Upper lobe of left lung (tissue), 6 donors: Measurements from ENCODE around the gene ERCC8. TPM values are rescaled to one million over a fixed set of nuclear protein-coding genes. Genes with fewer than 3 reads are reported as not detected.
"Not testable (repeated sequence)": the region's sequence is repeated elsewhere in the genome, so short reads cannot be mapped to it uniquely, and the experiment has no call there.

Experiments
- ATAC-seq, 2 donors: fragments of 200-7000 bp; cut with Tn5 transposase; one replicate each; pipeline ENCODE4 v1.9.1; 2022; ENCODE audit warnings: mild to moderate bottlenecking in 2 of 2, moderate library complexity in 2 of 2; ENCODE audit not compliant: low FRiP score in 2 of 2
- DNase-seq, 2 donors: peaks; one replicate each; pipeline ENCODE4 v3.0.0-alpha.2; 2019 to 2020
- H3K27ac ChIP-seq, 4 donors: fragments of 200-600 bp; sonication (generic); one replicate each; pipeline ENCODE4 v1.5.1; 2016 to 2019
- H3K27me3 ChIP-seq, 4 donors: fragments of 200-600 bp; sonication (generic); one replicate each; pipeline ENCODE4 v1.5.1; 2017 to 2019
- H3K36me3 ChIP-seq, 4 donors: fragments of 200-600 bp; sonication (generic); one replicate each; pipeline ENCODE4 v1.5.1; 2016 to 2019
- H3K4me1 ChIP-seq, 4 donors: fragments of 200-600 bp; sonication (generic); one replicate each; pipeline ENCODE4 v1.5.1; 2018 to 2019
- H3K4me3 ChIP-seq, 4 donors: fragments of 200-600 bp; sonication (generic); one replicate each; pipeline ENCODE4 v1.5.1; 2017 to 2019; ENCODE audit warnings: mild to moderate bottlenecking in 2 of 4, moderate library complexity in 1 of 4
- H3K9me3 ChIP-seq, 4 donors: fragments of 200-600 bp; sonication (generic); one replicate each; pipeline ENCODE4 v1.5.1; 2018 to 2019
- CTCF ChIP-seq, 6 experiments: fragments of 450-650 bp in 4 of 6; fragments of 200-600 bp in 2 of 6; sonication (generic) in 2 of 6; IDR thresholded peaks; one replicate each; pipeline ENCODE4 v1.5.1; 2016 to 2019; ENCODE audit warnings: antibody characterized with exemption in 6 of 6
- EP300 ChIP-seq, 4 donors: sonication (generic); formaldehyde crosslinking; IDR thresholded peaks; one replicate each; pipeline ENCODE4 v1.5.1; 2017; ENCODE audit warnings: antibody characterized with exemption in 4 of 4, control low read depth in 2 of 4
- POLR2A ChIP-seq, 4 donors: fragments of 450-650 bp; IDR thresholded peaks; one replicate each; pipeline ENCODE4 v1.5.1; 2016 to 2017; ENCODE audit warnings: antibody characterized with exemption in 4 of 4, mild to moderate bottlenecking in 2 of 4
- POLR2AphosphoS5 ChIP-seq, 2 donors: sonication (generic); formaldehyde crosslinking; IDR thresholded peaks; one replicate each; pipeline ENCODE4 v1.5.1; 2017; ENCODE audit warnings: antibody characterized with exemption in 2 of 2
- WGBS, 2 donors: methylation state at CpG; one replicate each; pipeline ENCODE4 v1.1.5; 2017 to 2018; 5-methylcytosine and 5-hydroxymethylcytosine counted together
- total RNA-seq, 6 donors: library from RNA; depleted of rRNA in 4 of 6; stranded (reverse); fragments of >200 nt in 4 of 6; gene quantifications; one replicate each; pipeline versions ENCODE4 v1.1.0 to v1.2.1, GENCODE V29; 2016 to 2021
- donor health status: DM: no; HTN: no; CAD: no; lungs with moderate emphysema.
- donor health status: DM: no; HTN: yes; CAD: no; lungs with severe emphysema.

Gene ERCC8
- total RNA-seq, 6 donors from 2014 or later: 5.8 to 17.2 (median 11.2) TPM

GRCh38 chr5:60989790-60990189, 44.9 kb upstream of the ERCC8 start:
- Histone ChIP-seq H3K27ac (no peak overlapping the region), H3K9me3 (peaks cover 0 to 15% (median 5%) of the 10 kb centered on the region in 4 donors), H3K4me3 (no peak overlapping the region), H3K4me1 (no peaks in the 10 kb centered on the region), H3K27me3 (no peaks in the 10 kb centered on the region), H3K36me3 (no peaks in the 10 kb centered on the region)
- 87 to 93% methylated on average over 4 of the region's 4 CpGs for WGBS, 2 donors
- TF ChIP-seq CTCF (IDR thresholded peaks at IDR 0.05) (no peak), POLR2A (IDR thresholded peaks at IDR 0.05) (no peak), POLR2AphosphoS5 (IDR thresholded peaks at IDR 0.05) (no peak)
- ATAC-seq: no peak
- DNase-seq: no peak

- H3K9me3 ChIP-seq, H3K4me3 ChIP-seq, H3K27ac ChIP-seq, H3K36me3 ChIP-seq, H3K27me3 ChIP-seq, DNase-seq, ATAC-seq, H3K4me1 ChIP-seq: not testable (repeated sequence)
- 93 to 98% methylated on average over 3 of the region's 3 CpGs for WGBS, 2 donors
These were observed 37.3 kb upstream of the ERCC8 start for GRCh38 chr5:60982127-60982526.

GRCh38 chr5:60980511-60980910, 35.6 kb upstream of the ERCC8 start:
- no peak for TF ChIP-seq CTCF (IDR thresholded peaks at IDR 0.05)
- no peak for TF ChIP-seq POLR2AphosphoS5 (IDR thresholded peaks at IDR 0.05)
- no peak for TF ChIP-seq EP300 (IDR thresholded peaks at IDR 0.05)
- no peak for TF ChIP-seq POLR2A (IDR thresholded peaks at IDR 0.05)
- no peak overlapping the region for H3K4me3 ChIP-seq

GRCh38 chr5:60978968-60979367, 34.1 kb upstream of the ERCC8 start:
- H3K9me3 ChIP-seq: peaks cover 0 to 5% (median 0%) of the 10 kb centered on the region in 4 donors
- no peak overlapping the region for H3K4me3 ChIP-seq
- no peaks in the 10 kb centered on the region for H3K4me1 ChIP-seq
- no peaks in the 10 kb centered on the region for H3K27me3 ChIP-seq
- WGBS, 2 donors: 67 to 69% methylated on average over 1 of the region's 1 CpG
- peaks cover 0 to 2% (median 0%) of the 10 kb centered on the region in 4 donors for H3K36me3 ChIP-seq
- TF ChIP-seq EP300 (IDR thresholded peaks at IDR 0.05) (no peak), POLR2AphosphoS5 (IDR thresholded peaks at IDR 0.05) (no peak), CTCF (IDR thresholded peaks at IDR 0.05) (no peak), POLR2A (IDR thresholded peaks at IDR 0.05) (no peak)
- ATAC-seq (no peak), DNase-seq (no peak)
- no peak overlapping the region for H3K27ac ChIP-seq

More at GRCh38 chr5:60980511-60980910, 35.6 kb upstream of the ERCC8 start:
- Histone ChIP-seq H3K27me3 (no peaks in the 10 kb centered on the region), H3K9me3 (peaks cover 0 to 5% (median 0%) of the 10 kb centered on the region in 4 donors), H3K36me3 (peaks cover 0 to 2% (median 0%) of the 10 kb centered on the region in 4 donors), H3K27ac (no peak overlapping the region), H3K4me1 (no peaks in the 10 kb centered on the region)
- ATAC-seq: no peak
- no peak for DNase-seq
- 88 to 97% methylated on average over 2 of the region's 2 CpGs for WGBS, 2 donors

GRCh38 chr5:60977956-60978737, 33.3 kb upstream of the ERCC8 start:
- Histone ChIP-seq H3K36me3 (peaks cover 0 to 2% (median 0%) of the 10 kb centered on the region in 4 donors), H3K4me1 (no peaks in the 10 kb centered on the region), H3K27me3 (no peaks in the 10 kb centered on the region), H3K27ac (no peak overlapping the region), H3K4me3 (no peak overlapping the region), H3K9me3 (peaks cover 0 to 5% (median 0%) of the 10 kb centered on the region in 4 donors)
- no peak for ATAC-seq
- no peak for TF ChIP-seq EP300 (IDR thresholded peaks at IDR 0.05)
- no peak for TF ChIP-seq CTCF (IDR thresholded peaks at IDR 0.05)
- 88 to 95% methylated on average over 6 to 8 of the region's 9 CpGs for whole genome bisulfite sequencing, 2 donors
- no peak for DNase-seq
